ENCODE results near the gene PRLR. TPM values are rescaled to one million over a fixed set of nuclear protein-coding genes. Genes with fewer than 3 reads are reported as not detected.

The PRLR gene
- total and polyA plus RNA-seq, 2 of the 8 experiments (the other 6 are each of a cell fraction or from before 2014, with no cell fraction given): 0.53 to 2.5 TPM

- ChIA-PET POLR2A (ENCODE audit: partially characterized antibody) (interaction anchor here (1.6 kb wide), 1 partner anchor 10 kb away, joined by 3 read pairs; no protein-coding TSS in a partner anchor), CTCF (ENCODE audit: partially characterized antibody) (interaction anchor here (0.6 to 1.4 kb wide), 3 partner anchors 192 to 631 kb away, joined by 3 to 5 read pairs (median 4); no protein-coding TSS in a partner anchor)
- Histone ChIP-seq H3K79me1 (ENCODE audit: low read depth, low read length) (no peaks in the 10 kb centered on the region), H4K8ac (ENCODE audit: extremely low read depth, insufficient read depth, low read length) (no peak overlapping the region), H3K4me1 (replicated peaks in 1 of 4; ENCODE audit: control insufficient read depth in 3 of 4, insufficient read depth in 4 of 4, low read length in 3 of 4) (peaks cover 0 to 3% (median 0%) of the 10 kb centered on the region in 4 experiments; a peak in 2 of 7 replicates), H3K36me3 (ENCODE audit: control insufficient read depth in 2 of 4, insufficient read depth in 4 of 4, low read length in 3 of 4) (no peaks in the 10 kb centered on the region), H4K20me1 (replicated peaks in 1 of 2; ENCODE audit: control insufficient read depth in 1 of 2, insufficient read depth in 2 of 2, low read length in 2 of 2) (no peaks in the 10 kb centered on the region), H2BK15ac (ENCODE audit: low read length) (no peak overlapping the region), H3K4me3 (ENCODE audit: extremely low read depth in 1 of 4, insufficient read depth in 2 of 4, low read depth in 3 of 4, low read length in 4 of 4) (no peak overlapping the region), H2BK5ac (ENCODE audit: low read depth, low read length) (no peak overlapping the region), H2BK12ac (ENCODE audit: low read depth, low read length) (no peak overlapping the region; the same call in 1 of the 2 replicates), H3K4me2 (ENCODE audit: insufficient read depth in 1 of 2, low read depth in 2 of 2, low read length in 2 of 2) (no peak overlapping the region), H2AFZ (ENCODE audit: low read length) (no peak overlapping the region), H3K18ac (ENCODE audit: extremely low read depth, low read length) (no peak overlapping the region), H3K9ac (replicated peaks in 1 of 4; ENCODE audit: extremely low read depth in 1 of 4, low read depth in 3 of 4, low read length in 3 of 4) (no peak overlapping the region; a peak in 1 of 7 replicates), H4K5ac (ENCODE audit: insufficient read length, low read depth, low read length) (no peak overlapping the region), H2BK120ac (replicated peaks; ENCODE audit: low read depth, low read length) (no peak overlapping the region), H3K23me2 (ENCODE audit: low read depth, low read length) (peaks cover 8% of the 10 kb centered on the region; the same call in 1 of the 2 replicates), H3K79me2 (ENCODE audit: control insufficient read depth in 1 of 2, insufficient read depth in 2 of 2, low read length in 2 of 2) (no peaks in the 10 kb centered on the region), H2AK5ac (ENCODE audit: low read depth, low read length) (no peak overlapping the region), H3K4ac (replicated peaks; ENCODE audit: insufficient read length, low read depth, low read length) (no peak overlapping the region), H3K9me3 (ENCODE audit: insufficient read depth in 2 of 2, low read depth in 1 of 2, low read length in 1 of 2) (no peaks in the 10 kb centered on the region), H4K91ac (replicated peaks; ENCODE audit: insufficient read length, low read length) (no peak overlapping the region), H2BK20ac (ENCODE audit: low read length) (no peak overlapping the region), H3K27ac (ENCODE audit: low read depth, low read length) (no peak overlapping the region), H3K56ac (replicated peaks; ENCODE audit: insufficient read length, low read depth, low read length) (no peak overlapping the region), H3K27me3 (replicated peaks in 1 of 4; ENCODE audit: control insufficient read depth in 3 of 4, extremely low read depth in 1 of 4, insufficient read depth in 3 of 4, low read length in 3 of 4) (no peaks in the 10 kb centered on the region; a peak in 1 of 7 replicates), H3K23ac (ENCODE audit: insufficient read length) (no peak overlapping the region), H3K14ac (ENCODE audit: insufficient read length) (no peak overlapping the region)
- no peak for FAIRE-seq
- DNase-seq (ENCODE audit: low read depth in 1 of 2, low spot score in 2 of 2): no peak
- WGBS, 2 experiments (ENCODE audit: extremely low coverage in 1 of 2, insufficient coverage in 1 of 2, insufficient read length in 1 of 2, insufficient replicate concordance in 2 of 2, low coverage in 1 of 2, low lambda C conversion rate in 2 of 2, missing lambda C conversion rate in 1 of 2): 72% methylated on average over 5 of the region's 5 CpGs; no CpG with 5 or more reads in 1 of the 2 experiments
- TF ChIP-seq CTCF (IDR thresholded peaks at IDR 0.05; ENCODE audit: control extremely low read depth in 1 of 3, insufficient read depth in 1 of 3, low read depth in 1 of 3, low read length in 3 of 3) (no peak), TBP (IDR thresholded peaks at IDR 0.05; ENCODE audit: low read depth, low read length) (no peak), JUND (IDR thresholded peaks at IDR 0.05; ENCODE audit: low read length) (no peak), GABPA (IDR thresholded peaks at IDR 0.05; ENCODE audit: borderline replicate concordance, insufficient read depth, low read length) (no peak), SUZ12 (IDR thresholded peaks at IDR 0.05; ENCODE audit: low read length) (no peak), KDM5A (IDR thresholded peaks at IDR 0.05; ENCODE audit: low read length) (no peak)
These were observed 1.8 kb upstream of the PRLR start for GRCh38 chr5:35232124-35232523.
